ENCODE results near the gene SLC37A1. TPM values are rescaled to one million over a fixed set of nuclear protein-coding genes. Genes with fewer than 3 reads are reported as not detected.

Gene SLC37A1
- total and polyA plus RNA-seq, 2 of the 13 experiments (the other 11 are each of a cell fraction or from before 2014, with no cell fraction given), result 0.22 to 0.40 TPM

GRCh38 chr21:42496120-42496838 is 17.4 kb upstream of the SLC37A1 start, which contains the start of gene RSPH1 (continued):
- TF ChIP-seq SOX6 (IDR thresholded peaks at IDR 0.05) (no peak), SOX6 (CRISPR knock-in tag; IDR thresholded peaks at IDR 0.05) (peak; percentile 43), DNMT3B (CRISPR knock-in tag; conservative IDR thresholded peaks at IDR 0.05) (no peak), GATAD1 (CRISPR knock-in tag; IDR thresholded peaks at IDR 0.05) (0 out of 2 replicates have a peak, but pooled peaks have one; percentile 14), NAIF1 (CRISPR knock-in tag; IDR thresholded peaks at IDR 0.05; ENCODE audit: borderline replicate concordance) (no peak), ZNF75D (CRISPR knock-in tag; IDR thresholded peaks at IDR 0.05; ENCODE audit: borderline replicate concordance) (no peak), ZNF772 (CRISPR knock-in tag; IDR thresholded peaks at IDR 0.05) (no peak), GABPA (IDR thresholded peaks at IDR 0.05; ENCODE audit: low read depth, low read length) (peak; percentile 46; the same call in 1 of the 2 replicates), GABPA (CRISPR knock-in tag; IDR thresholded peaks at IDR 0.05; ENCODE audit: low read depth) (peak; percentile 74), FOXC1 (CRISPR knock-in tag; IDR thresholded peaks at IDR 0.05; ENCODE audit: borderline replicate concordance) (0 out of 2 replicates have a peak, but pooled peaks have one; percentile 25), DZIP1 (CRISPR knock-in tag; IDR thresholded peaks at IDR 0.05) (peak; percentile 46; the same call in 1 of the 2 replicates), ZNF7 (CRISPR knock-in tag; IDR thresholded peaks at IDR 0.05) (no peak), ZBTB21 (CRISPR knock-in tag; IDR thresholded peaks at IDR 0.05) (peak; percentile 79), ZSCAN31 (CRISPR knock-in tag; IDR thresholded peaks at IDR 0.05; ENCODE audit: low read depth) (0 out of 2 replicates have a peak, but pooled peaks have one; percentile 40), AKAP8 (CRISPR knock-in tag; IDR thresholded peaks at IDR 0.05) (no peak), NR3C1 (CRISPR knock-in tag; IDR thresholded peaks at IDR 0.05) (no peak), ZNF468 (CRISPR knock-in tag; IDR thresholded peaks at IDR 0.05) (no peak), ZNF3 (CRISPR knock-in tag; IDR thresholded peaks at IDR 0.05) (no peak), RBFOX2 (IDR thresholded peaks at IDR 0.05; ENCODE audit: low read depth, low read length) (0 out of 2 replicates have a peak, but pooled peaks have one; percentile 32), RFXAP (CRISPR knock-in tag; IDR thresholded peaks at IDR 0.05; ENCODE audit: borderline replicate concordance) (peak; percentile 95), NFYC (CRISPR knock-in tag; IDR thresholded peaks at IDR 0.05) (peak; percentile 89), ZBTB38 (CRISPR knock-in tag; IDR thresholded peaks at IDR 0.05) (no peak), ZNF501 (CRISPR knock-in tag; IDR thresholded peaks at IDR 0.05) (peak; percentile 57; the same call in 1 of the 2 replicates), ZMYM3 (CRISPR knock-in tag; IDR thresholded peaks at IDR 0.05) (no peak), BRD4 (CRISPR knock-in tag; IDR thresholded peaks at IDR 0.05) (no peak), SP5 (CRISPR knock-in tag; IDR thresholded peaks at IDR 0.05; ENCODE audit: borderline replicate concordance, low read depth) (peak; percentile 69; the same call in 1 of the 2 replicates), SOX13 (IDR thresholded peaks at IDR 0.05) (no peak), SOX13 (CRISPR knock-in tag; conservative IDR thresholded peaks at IDR 0.05 in 1 of 2, IDR thresholded peaks at IDR 0.05 in 1 of 2) (0 out of 4 replicates have a peak, but pooled peaks of 1 of the 2 experiments have one; percentile 14), ETV5 (CRISPR knock-in tag; IDR thresholded peaks at IDR 0.05; ENCODE audit: borderline replicate concordance) (peak; percentile 43; the same call in 1 of the 2 replicates)
- TF ChIP-seq, protein P1, sequence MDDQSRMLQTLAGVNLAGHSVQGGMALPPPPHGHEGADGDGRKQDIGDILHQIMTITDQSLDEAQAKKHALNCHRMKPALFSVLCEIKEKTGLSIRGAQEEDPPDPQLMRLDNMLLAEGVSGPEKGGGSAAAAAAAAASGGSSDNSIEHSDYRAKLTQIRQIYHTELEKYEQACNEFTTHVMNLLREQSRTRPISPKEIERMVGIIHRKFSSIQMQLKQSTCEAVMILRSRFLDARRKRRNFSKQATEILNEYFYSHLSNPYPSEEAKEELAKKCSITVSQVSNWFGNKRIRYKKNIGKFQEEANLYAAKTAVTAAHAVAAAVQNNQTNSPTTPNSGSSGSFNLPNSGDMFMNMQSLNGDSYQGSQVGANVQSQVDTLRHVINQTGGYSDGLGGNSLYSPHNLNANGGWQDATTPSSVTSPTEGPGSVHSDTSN (CRISPR knock-in tag; IDR thresholded peaks at IDR 0.05; ENCODE audit: borderline replicate concordance), result no peak

All from HepG2 (cell line).